IPS-18c (cell line): ENCODE measurements around the gene LDHB.

ENCODE experiments used
- H3K4me3 ChIP-seq: 2 replicates; pipeline ENCODE4 v1.7.0; 2013; ENCODE audit warnings: low read depth, mild to moderate bottlenecking, low read length, moderate library complexity; ENCODE audit not compliant: insufficient read depth
- H3K9me3 ChIP-seq: one replicate; pipeline ENCODE4 v1.6.1; 2013; ENCODE audit warnings: mild to moderate bottlenecking, low read length, moderate library complexity; ENCODE audit not compliant: control insufficient read depth, insufficient read depth

The LDHB gene

GRCh38 chr12:21638054-21638891, 19.4 kb downstream of the LDHB start:
- Histone ChIP-seq H3K9me3 (no peaks in the 10 kb centered on the region), H3K4me3 (no peak overlapping the region)

DNA sequence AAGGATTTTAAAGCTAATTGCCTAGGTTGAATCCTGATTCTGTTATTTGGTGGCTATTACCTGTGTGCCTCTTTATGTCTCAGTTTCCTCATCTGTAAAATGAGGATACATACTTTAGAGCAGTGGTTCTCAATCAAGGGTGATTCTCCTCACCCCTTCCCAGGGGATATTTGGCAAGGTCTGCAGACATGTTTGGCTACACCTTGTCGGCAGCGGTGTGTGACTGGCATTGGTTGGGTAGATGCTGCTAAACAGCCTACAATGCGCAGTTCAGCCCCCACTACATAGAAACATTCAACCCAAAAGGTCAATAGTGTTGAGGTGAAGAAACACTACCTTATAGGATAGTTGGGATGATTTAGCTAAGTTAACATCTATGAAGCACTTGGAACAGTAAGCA, 23.4 kb downstream of the LDHB start:
- H3K9me3 ChIP-seq = no peaks in the 10 kb centered on the region
- no peak overlapping the region for H3K4me3 ChIP-seq

- H3K4me3 ChIP-seq = no peak overlapping the region
Observed at GRCh38 chr12:21631367-21631766, 26.3 kb downstream of the LDHB start.

DNA sequence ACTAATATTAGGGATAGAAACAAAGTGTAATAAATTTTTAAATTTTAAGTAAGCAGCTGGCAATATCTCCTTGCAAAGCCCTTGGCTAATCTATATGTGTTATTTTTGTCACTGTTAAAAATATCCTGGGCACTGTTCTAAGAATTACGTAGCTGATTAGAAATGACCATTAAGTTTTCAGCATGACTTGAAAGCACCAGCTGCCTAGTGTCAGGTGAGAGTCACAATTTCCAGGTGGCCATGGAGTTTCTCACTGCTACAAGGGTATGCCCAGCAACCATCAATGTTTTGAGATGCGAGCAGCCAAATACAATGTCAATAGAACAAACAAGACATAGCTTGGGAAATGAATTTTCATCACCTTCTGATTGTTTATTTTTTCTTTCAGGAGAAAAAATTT, 29.7 kb downstream of the LDHB start:
- H3K9me3 ChIP-seq = no peaks in the 10 kb centered on the region
- no peak overlapping the region for H3K4me3 ChIP-seq

More at GRCh38 chr12:21631367-21631766, 26.3 kb downstream of the LDHB start:
- H3K9me3 ChIP-seq = no peaks in the 10 kb centered on the region

DNA sequence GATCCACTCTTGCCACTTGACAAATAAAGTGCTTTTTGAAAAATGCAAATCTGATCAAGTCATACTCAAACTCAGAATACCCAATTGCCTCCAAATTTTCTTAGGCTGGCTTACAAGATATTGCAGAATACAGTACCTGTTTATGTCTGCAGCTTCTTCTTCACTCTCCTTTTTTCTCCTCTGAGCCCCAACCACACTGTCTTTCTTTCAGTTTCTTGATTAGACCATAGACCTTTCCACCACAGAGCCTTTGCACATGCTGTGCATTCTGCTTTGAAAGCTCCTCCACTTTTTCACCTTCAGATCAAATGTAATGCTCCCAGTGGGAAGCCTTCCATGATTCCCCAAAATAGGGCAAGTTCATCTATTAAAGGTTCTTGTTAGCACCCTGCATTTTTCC, 39.1 kb downstream of the LDHB start:
- no peak overlapping the region for H3K4me3 ChIP-seq
- H3K9me3 ChIP-seq = peaks cover 3% of the 10 kb centered on the region

DNA sequence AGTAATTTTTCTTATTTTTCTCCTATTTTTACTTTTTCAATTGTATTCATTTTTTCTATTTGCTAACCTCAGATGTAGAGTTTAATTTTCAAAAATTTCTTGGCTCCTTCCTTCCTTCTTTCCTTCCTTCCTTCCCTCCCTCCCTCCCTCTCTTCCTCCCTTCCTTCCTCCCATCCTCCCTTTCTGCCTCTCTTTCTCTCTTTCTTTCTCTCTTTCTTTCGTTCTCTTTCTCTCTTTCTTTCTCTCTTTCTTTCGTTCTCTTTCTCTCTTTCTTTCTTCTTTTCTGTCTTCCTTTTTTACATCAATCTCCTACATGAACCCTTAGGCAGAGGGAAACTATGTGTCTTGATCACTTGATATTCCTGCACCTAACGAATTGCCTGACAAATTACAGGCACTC, 40.6 kb downstream of the LDHB start:
- Histone ChIP-seq H3K4me3 (no peak overlapping the region), H3K9me3 (peaks cover 3% of the 10 kb centered on the region)

DNA sequence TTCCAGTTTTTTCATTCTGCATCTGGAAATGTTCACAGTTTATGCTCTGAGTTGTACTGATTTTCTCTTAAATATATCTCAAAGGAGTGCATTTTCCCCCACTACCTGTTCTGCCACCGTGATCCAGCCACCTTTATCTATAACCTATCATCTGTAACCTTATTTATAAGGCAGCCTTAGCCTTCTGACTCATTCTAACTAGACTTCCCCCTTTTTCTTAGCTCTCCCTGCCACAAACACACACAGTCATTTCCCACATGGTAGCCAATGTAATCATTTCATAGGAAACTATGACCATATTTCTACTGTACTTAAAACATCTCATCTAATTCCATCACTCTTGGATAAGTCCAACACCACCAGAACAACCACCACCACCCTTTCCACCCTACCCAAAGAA, 42.2 kb downstream of the LDHB start:
- H3K4me3 ChIP-seq = no peak overlapping the region

GRCh38 chr12:21614506-21614905, 43.1 kb downstream of the LDHB start:
- no peak overlapping the region for H3K4me3 ChIP-seq
- peaks cover 3% of the 10 kb centered on the region for H3K9me3 ChIP-seq

More for the DNA sequence above, 42.2 kb downstream of the LDHB start:
- peaks cover 3% of the 10 kb centered on the region for H3K9me3 ChIP-seq

- H3K4me3 ChIP-seq = no peak overlapping the region
- no peaks in the 10 kb centered on the region for H3K9me3 ChIP-seq
Observed at GRCh38 chr12:21613931-21614330, 43.7 kb downstream of the LDHB start.

- no peaks in the 10 kb centered on the region for H3K9me3 ChIP-seq
- H3K4me3 ChIP-seq = no peak overlapping the region
Observed at GRCh38 chr12:21608196-21608595, 49.4 kb downstream of the LDHB start.

DNA sequence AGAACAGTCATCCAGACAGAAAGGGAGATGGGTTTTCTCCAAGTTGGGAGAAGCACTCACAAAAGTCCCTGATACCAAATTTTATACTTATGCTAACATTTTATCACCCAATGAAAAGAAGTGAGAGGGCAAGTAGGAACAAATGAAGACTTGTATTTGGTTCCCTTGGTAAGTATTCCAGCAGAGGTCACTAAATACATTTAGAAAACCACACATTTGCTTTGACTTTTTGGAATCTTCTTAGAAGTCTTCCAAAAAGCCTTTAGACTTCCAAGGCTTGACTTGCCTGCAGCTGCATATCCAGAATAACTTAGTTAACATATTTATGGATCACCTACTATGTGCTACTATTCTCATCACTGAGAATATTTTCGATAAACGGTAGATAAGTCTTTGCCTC, 49.9 kb downstream of the LDHB start:
- Histone ChIP-seq H3K9me3 (no peaks in the 10 kb centered on the region), H3K4me3 (no peak overlapping the region)

- no peak overlapping the region for H3K4me3 ChIP-seq
- no peaks in the 10 kb centered on the region for H3K9me3 ChIP-seq
Observed at GRCh38 chr12:21606175-21606574, 51.5 kb downstream of the LDHB start.

DNA sequence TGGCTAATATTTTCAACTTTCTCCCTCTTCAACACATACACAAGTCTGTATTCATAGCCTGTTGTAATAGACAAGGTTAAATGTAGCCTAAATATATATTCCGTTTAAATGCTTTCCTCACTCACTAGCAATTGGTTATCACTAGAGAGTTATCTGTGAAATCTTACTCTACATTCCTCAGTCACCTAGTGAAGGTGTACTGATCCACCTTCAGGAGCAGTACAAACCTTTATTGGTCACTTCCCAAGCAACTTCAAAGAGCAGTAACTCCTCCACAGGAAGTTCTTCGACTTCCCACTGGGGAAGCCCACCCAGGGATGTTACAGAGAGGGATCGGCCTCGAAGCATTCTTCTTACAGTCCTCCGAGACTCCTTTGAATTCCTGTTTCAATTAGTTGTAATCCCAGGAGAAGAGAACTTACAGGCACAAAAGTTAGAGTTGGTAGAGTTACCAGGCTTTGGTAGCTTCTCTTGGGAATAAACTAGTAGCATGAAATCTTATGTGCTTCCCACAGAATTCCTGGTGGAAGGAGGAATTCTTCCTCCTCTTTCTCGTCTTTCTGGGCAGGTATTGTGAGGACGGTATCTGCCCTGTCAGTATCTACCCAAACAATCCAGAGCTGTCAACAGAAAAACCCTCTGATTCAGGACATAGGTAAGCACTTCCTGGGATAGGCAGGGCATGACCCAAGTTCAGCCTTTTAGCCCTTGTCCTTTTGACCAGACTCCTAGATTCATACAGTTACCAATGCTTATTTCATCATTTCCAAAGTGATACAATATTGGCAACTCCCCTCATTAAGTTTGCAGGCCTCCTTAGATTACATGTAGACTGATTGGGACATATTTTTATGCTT, 53.2 kb downstream of the LDHB start, which contains the start of gene GYS2:
TSS of gene GYS2 (minus strand) at position 603 of the 857 bp plus-strand sequence. CDS start at position 348, 255 bp downstream.
- no peaks in the 10 kb centered on the region for H3K9me3 ChIP-seq
- H3K4me3 ChIP-seq = no peak within 1 kb of the TSS

- Histone ChIP-seq H3K4me3 (no peak overlapping the region), H3K9me3 (no peaks in the 10 kb centered on the region)
Observed at GRCh38 chr12:21602774-21603173, 54.9 kb downstream of the LDHB start.

GRCh38 chr12:21600196-21600595, 57.4 kb downstream of the LDHB start:
- Histone ChIP-seq H3K4me3 (no peak overlapping the region), H3K9me3 (no peaks in the 10 kb centered on the region)

- no peaks in the 10 kb centered on the region for H3K9me3 ChIP-seq
- no peak overlapping the region for H3K4me3 ChIP-seq
Observed at GRCh38 chr12:21599143-21599999, 58.3 kb downstream of the LDHB start.

- Histone ChIP-seq H3K4me3 (no peak overlapping the region), H3K9me3 (no peaks in the 10 kb centered on the region)
Observed at GRCh38 chr12:21598651-21599050, 59.0 kb downstream of the LDHB start.
